Transverse colon (tissue), 4 donors: ENCODE measurements around the gene DPH7. TPM values are rescaled to one million over a fixed set of nuclear protein-coding genes. Genes with fewer than 3 reads are reported as not detected.
A peak's percentile ranks its signal among the peaks of the same experiment; 100 is the strongest.
"Not testable (repeated sequence)": the region's sequence is repeated elsewhere in the genome, so short reads cannot be mapped to it uniquely, and the experiment has no call there.

Experiments used
- DNase-seq: peaks from one replicate; pipeline ENCODE4 v3.0.0-alpha.2; 2019
- H3K27ac ChIP-seq, 4 donors: fragments of 200-600 bp; sonication (generic); 2 replicates each; pipeline ENCODE4 v1.5.1; 2016 to 2018; ENCODE audit warnings: inconsistent platforms in 4 of 4
- H3K27me3 ChIP-seq: fragments of 200-600 bp; sonication (generic); 2 replicates; pipeline ENCODE4 v1.5.1; 2017; ENCODE audit warnings: inconsistent platforms
- H3K36me3 ChIP-seq, 4 donors: fragments of 200-600 bp; sonication (generic); 2 replicates each; pipeline ENCODE4 v1.5.1; 2017 to 2019; ENCODE audit warnings: inconsistent platforms in 4 of 4
- H3K4me1 ChIP-seq, 4 donors: fragments of 200-600 bp; sonication (generic); 2 replicates each; pipeline ENCODE4 v1.5.1; 2017 to 2020; ENCODE audit warnings: inconsistent platforms in 4 of 4
- H3K4me3 ChIP-seq, 4 donors: fragments of 200-600 bp; sonication (generic); 1 replicate in 1 of 4; 2 replicates in 3 of 4; pipeline versions ENCODE4 v1.5.1 to v1.6.1; 2017 to 2019; ENCODE audit warnings: inconsistent platforms in 4 of 4
- H3K9me3 ChIP-seq, 2 donors: fragments of 200-600 bp; sonication (generic); 2 replicates each; pipeline ENCODE4 v1.5.1; 2017 to 2019; ENCODE audit warnings: inconsistent platforms in 2 of 2
- CTCF ChIP-seq, 5 experiments: fragments of 200-600 bp in 3 of 5; fragments of 450-650 bp in 2 of 5; sonication (generic) in 3 of 5; IDR thresholded peaks; 1 replicate in 2 of 5; 2 replicates in 3 of 5; pipeline ENCODE4 v1.5.1; 2016 to 2017; ENCODE audit warnings: antibody characterized with exemption in 5 of 5, inconsistent platforms in 3 of 5, mild to moderate bottlenecking in 2 of 5, moderate library complexity in 1 of 5
- EP300 ChIP-seq: sonication (generic); formaldehyde crosslinking; IDR thresholded peaks from one replicate; pipeline ENCODE4 v1.6.1; 2017; ENCODE audit warnings: antibody characterized with exemption, low read depth
- POLR2A ChIP-seq: fragments of 450-650 bp; IDR thresholded peaks from one replicate; pipeline ENCODE4 v1.6.1; 2016; ENCODE audit warnings: antibody characterized with exemption, mild to moderate bottlenecking, moderate library complexity
- POLR2AphosphoS5 ChIP-seq, 3 donors: sonication (generic); formaldehyde crosslinking; IDR thresholded peaks; one replicate each; pipeline ENCODE4 v1.6.1; 2016; ENCODE audit warnings: antibody characterized with exemption in 3 of 3
- WGBS, 2 donors: methylation state at CpG; one replicate each; pipeline ENCODE4 v1.1.5; 2018; ENCODE audit warnings: low coverage in 1 of 2; 5-methylcytosine and 5-hydroxymethylcytosine counted together
- in situ Hi-C, 4 donors: fragments of 200-750 bp; cut with MboI; loops; one replicate each; pipeline versions ENCODE4 v1.15.0 to v1.15.1; 2017; ENCODE audit warnings: low sequenced_read_pairs in 3 of 4, low pct_ligation_motif_present in 1 of 4, low pct_unique_long_range_greater_than_20kb in 1 of 4
- intact Hi-C: fragments of 100-400 bp; cut with DNase I; formaldehyde crosslinking; loops from one replicate; pipeline ENCODE4 v1.15.1; 2023; ENCODE audit warnings: low total_unique reads
- total RNA-seq, 4 donors: library from RNA; depleted of rRNA; stranded (reverse); fragments of >200 nt; gene quantifications; one replicate each; pipeline ENCODE4 v1.1.0, GENCODE V29; 2016

Gene DPH7
- total RNA-seq, 4 donors from 2014 or later: 28.8 to 53.5 (median 36.6) TPM

- H3K9me3 ChIP-seq: no peaks in the 10 kb centered on the region
- TF ChIP-seq POLR2A (no peak), CTCF (IDR thresholded peaks at IDR 0.05) (no peak), POLR2AphosphoS5 (IDR thresholded peaks at IDR 0.05) (no peak), EP300 (no peak)
- H3K4me1 ChIP-seq: peaks cover 15 to 28% (median 25%) of the 10 kb centered on the region in 4 donors
- peak overlapping the region; percentile 57 to 74 (median 62) for H3K4me3 ChIP-seq
- DNase-seq: no peak
- H3K36me3 ChIP-seq: no peaks in the 10 kb centered on the region
- H3K27ac ChIP-seq: peak overlapping the region; percentile 76 to 87 (median 82)
- 20% methylated on average over 29 of the region's 49 CpGs; no CpG with 5 or more reads in 1 of the 2 donors for WGBS, 2 donors
- in situ Hi-C loops (no loop called here), intact Hi-C loops (no loop called here)
- H3K27me3 ChIP-seq: no peaks in the 10 kb centered on the region
Measured at GRCh38 chr9:137604345-137605086, 25.8 kb upstream of the DPH7 start.

- WGBS, 2 donors: 86 to 87% methylated on average over 3 to 13 of the region's 13 CpGs
- no peak for TF ChIP-seq POLR2AphosphoS5 (IDR thresholded peaks at IDR 0.05)
- H3K27ac ChIP-seq: no peak overlapping the region
- no peaks in the 10 kb centered on the region for H3K9me3 ChIP-seq
- H3K4me1 ChIP-seq: peaks cover 15 to 28% (median 25%) of the 10 kb centered on the region in 4 donors
- H3K36me3 ChIP-seq: no peaks in the 10 kb centered on the region
- H3K27me3 ChIP-seq: no peaks in the 10 kb centered on the region
- intact Hi-C loops: no loop called here
- no peak for DNase-seq
- in situ Hi-C loops: no loop called here
- no peak overlapping the region for H3K4me3 ChIP-seq
Measured at GRCh38 chr9:137603879-137604278, 25.2 kb upstream of the DPH7 start.

GRCh38 chr9:137602661-137603060, 23.9 kb upstream of the DPH7 start:
- TF ChIP-seq POLR2AphosphoS5 (IDR thresholded peaks at IDR 0.05) (no peak), CTCF (IDR thresholded peaks at IDR 0.05) (peak in 1 of 5 experiments; percentile 13), EP300 (no peak), POLR2A (no peak)
- intact Hi-C loops (no loop called here), in situ Hi-C loops (no loop called here)
- Histone ChIP-seq H3K27me3 (no peaks in the 10 kb centered on the region), H3K9me3 (no peaks in the 10 kb centered on the region), H3K36me3 (no peaks in the 10 kb centered on the region), H3K4me3 (no peak overlapping the region), H3K4me1 (peaks cover 12 to 25% (median 21%) of the 10 kb centered on the region in 4 donors), H3K27ac (no peak overlapping the region)
- DNase-seq: no peak
- WGBS, 2 donors: 8 to 18% methylated on average over 2 to 3 of the region's 3 CpGs

GRCh38 chr9:137598943-137599342, 20.2 kb upstream of the DPH7 start:
- TF ChIP-seq POLR2A (no peak), POLR2AphosphoS5 (IDR thresholded peaks at IDR 0.05) (no peak), CTCF (IDR thresholded peaks at IDR 0.05) (no peak), EP300 (no peak)
- Histone ChIP-seq H3K4me1 (no peaks in the 10 kb centered on the region), H3K9me3 (no peaks in the 10 kb centered on the region), H3K36me3 (no peaks in the 10 kb centered on the region), H3K27me3 (no peaks in the 10 kb centered on the region), H3K27ac (no peak overlapping the region), H3K4me3 (no peak overlapping the region)
- intact Hi-C loops (no loop called here), in situ Hi-C loops (no loop called here)
- DNase-seq: no peak
- 74 to 78% methylated on average over 6 to 8 of the region's 8 CpGs for WGBS, 2 donors

GRCh38 chr9:137596577-137596976, 17.9 kb upstream of the DPH7 start:
- WGBS, 2 donors: 95 to 97% methylated on average over 3 to 7 of the region's 7 CpGs
- H3K27ac ChIP-seq, H3K27me3 ChIP-seq, H3K4me1 ChIP-seq, intact Hi-C loops, H3K36me3 ChIP-seq, H3K9me3 ChIP-seq, H3K4me3 ChIP-seq, DNase-seq, in situ Hi-C loops: not testable (repeated sequence)
